HepG2 (cell line): ENCODE measurements around the gene RYR2. TPM values are rescaled to one million over a fixed set of nuclear protein-coding genes. Genes with fewer than 3 reads are reported as not detected.

ENCODE experiments used
- ATAC-seq: fragments of 200-7000 bp; cut with Tn5 transposase; 3 replicates; pipeline ENCODE4 v1.9.1; 2020; ENCODE audit warnings: mild to moderate bottlenecking, moderate library complexity
- BruUV-seq: library from RNA; stranded (reverse); fragments of 400-500 nt; replicated peaks from 2 replicates; lab custom pipeline; 2021; lab: Mats Ljungman, UMichigan
- CTCF ChIA-PET: fragments of 300-600 bp; formaldehyde crosslinking; extraction: SDS; loops from one replicate; lab custom pipeline; 2021; ENCODE audit warnings: low total read pairs, inconsistent platforms, low intra/inter-chr PET ratio; lab: Yijun Ruan, JAX
- POLR2A ChIA-PET: fragments of 350-600 bp; sonication (Branson Sonifier 250); formaldehyde crosslinking; loops from one replicate; lab custom pipeline; 2020; ENCODE audit warnings: antibody characterized with exemption, inconsistent platforms; lab: Yijun Ruan, JAX
- DNase-seq: peaks from one replicate; pipeline ENCODE4 v3.0.0-alpha.2; 2015; ENCODE audit warnings: low spot score
- FAIRE-seq: peaks from 3 replicates; lab custom pipeline; 2011; peaks lifted over from hg19 to GRCh38; lab: Jason Lieb, UNC
- H2AFZ ChIP-seq: one replicate; pipeline ENCODE4 v1.6.1; 2011; ENCODE audit warnings: low read length, inconsistent platforms
- H3K27ac ChIP-seq: fragments of 300-600 bp; 3 replicates; pipeline ENCODE4 v1.8.0; 2011; ENCODE audit warnings: mixed run types, mild to moderate bottlenecking, mixed read lengths, low read length, inconsistent platforms; ENCODE audit not compliant: insufficient read depth; ENCODE audit errors: extremely low read length
- H3K27me3 ChIP-seq, 2 experiments: fragments of 200-600 bp in 1 of 2; 2 replicates in 1 of 2; 3 replicates in 1 of 2; pipeline versions ENCODE4 v1.6.0 to v1.8.0; 2011; ENCODE audit warnings: low read length in 2 of 2, mild to moderate bottlenecking in 2 of 2, moderate library complexity in 2 of 2, inconsistent platforms in 1 of 2; ENCODE audit not compliant: insufficient read depth in 2 of 2, control insufficient read depth in 1 of 2
- H3K36me3 ChIP-seq, 2 experiments: fragments of 200-600 bp in 1 of 2; replicated peaks in 1 of 2; 2 replicates in 1 of 2; 3 replicates in 1 of 2; pipeline versions ENCODE4 v1.5.1 to v1.8.0; 2011; ENCODE audit warnings: low read length in 2 of 2, inconsistent platforms in 1 of 2; ENCODE audit not compliant: insufficient read depth in 2 of 2, control insufficient read depth in 1 of 2
- H3K4me1 ChIP-seq: 2 replicates; pipeline ENCODE4 v1.5.1; 2012; ENCODE audit warnings: low read length, inconsistent platforms; ENCODE audit not compliant: insufficient read depth
- H3K4me2 ChIP-seq: 2 replicates; pipeline ENCODE4 v1.6.0; 2011; ENCODE audit warnings: low read depth, low read length, inconsistent platforms
- H3K4me3 ChIP-seq, 3 experiments: fragments of 200-600 bp in 1 of 3; sonication (generic), shearing (Covaris generic) in 1 of 3; replicated peaks in 1 of 3; 2 replicates each; pipeline ENCODE4 v1.5.1; 2011 to 2016; ENCODE audit warnings: low read length in 3 of 3, inconsistent platforms in 2 of 3, low read depth in 2 of 3, mild to moderate bottlenecking in 2 of 3, control low read depth in 1 of 3, mixed read lengths in 1 of 3; ENCODE audit not compliant: insufficient read depth in 1 of 3
- H3K79me2 ChIP-seq: one replicate; pipeline ENCODE4 v1.6.1; 2011; ENCODE audit warnings: low read length, inconsistent platforms; ENCODE audit not compliant: insufficient read depth
- H3K9ac ChIP-seq: 2 replicates; pipeline ENCODE4 v1.6.0; 2011; ENCODE audit warnings: mild to moderate bottlenecking, low read depth, low read length, inconsistent platforms; ENCODE audit not compliant: insufficient read depth
- H3K9me3 ChIP-seq: 2 replicates; pipeline ENCODE4 v1.5.1; 2012; ENCODE audit warnings: mild to moderate bottlenecking, low read length
- H4K20me1 ChIP-seq: 2 replicates; pipeline ENCODE4 v1.6.0; 2011; ENCODE audit warnings: inconsistent platforms, mild to moderate bottlenecking, low read length, moderate library complexity; ENCODE audit not compliant: insufficient read depth
- GZF1 ChIP-seq: sonication (generic); formaldehyde crosslinking; IDR thresholded peaks from 2 replicates; pipeline ENCODE4 v1.5.1; 2020; ENCODE audit warnings: mild to moderate bottlenecking, missing genetic modification reagents
- HMGXB3 ChIP-seq: sonication (generic); formaldehyde crosslinking; IDR thresholded peaks from 2 replicates; pipeline ENCODE4 v1.4.0; 2020; ENCODE audit warnings: missing genetic modification reagents, borderline replicate concordance
- KLF9 ChIP-seq: IDR thresholded peaks from 2 replicates; pipeline ENCODE4 v1.6.1; 2016; ENCODE audit warnings: low read depth
- LRRFIP1 ChIP-seq: sonication (generic); formaldehyde crosslinking; conservative IDR thresholded peaks from 2 replicates; pipeline ENCODE4 v1.4.0; 2020; ENCODE audit warnings: missing genetic modification reagents
- MIER2 ChIP-seq: IDR thresholded peaks from 2 replicates; pipeline ENCODE4 v1.6.1; 2016; ENCODE audit warnings: missing biosample characterization, missing genetic modification reagents
- ZFP91 ChIP-seq: sonication (generic); formaldehyde crosslinking; IDR thresholded peaks from 2 replicates; pipeline ENCODE4 v1.9.0; 2022; ENCODE audit warnings: missing genetic modification reagents, mild to moderate bottlenecking, borderline replicate concordance
- ZNF251 ChIP-seq: sonication (generic); formaldehyde crosslinking; IDR thresholded peaks from 2 replicates; pipeline ENCODE4 v1.9.0; 2021; ENCODE audit warnings: mild to moderate bottlenecking, missing genetic modification reagents
- ZNF326 ChIP-seq: sonication (generic); formaldehyde crosslinking; IDR thresholded peaks from 2 replicates; pipeline ENCODE4 v1.4.0; 2020; ENCODE audit warnings: missing genetic modification reagents, borderline replicate concordance
- ZNF619 ChIP-seq: sonication (generic); formaldehyde crosslinking; IDR thresholded peaks from 2 replicates; pipeline ENCODE4 v1.4.0; 2020; ENCODE audit warnings: mild to moderate bottlenecking, missing genetic modification reagents
- ZNF775 ChIP-seq: sonication (generic); formaldehyde crosslinking; IDR thresholded peaks from 2 replicates; pipeline ENCODE4 v1.4.0; 2020; ENCODE audit warnings: missing genetic modification reagents, mild to moderate bottlenecking, moderate library complexity, borderline replicate concordance
- WGBS: methylation state at CpG from one replicate; pipeline ENCODE4 v1.1.6; 2017; ENCODE audit warnings: low lambda C conversion rate; 5-methylcytosine and 5-hydroxymethylcytosine counted together
- in situ Hi-C: cut with HindIII; loops from 2 replicates; pipeline ENCODE4 v1.10.0; 2017; ENCODE audit warnings: low pct_unique_long_range_greater_than_20kb; ENCODE audit not compliant: extremely low pct_ligation_motif_present
- intact Hi-C: fragments of 100-400 bp; cut with micrococcal nuclease; formaldehyde crosslinking; loops from one replicate; pipeline ENCODE4 v1.10.0; 2022; ENCODE audit not compliant: unreplicated experiment
- polyA plus RNA-seq, 8 experiments: library from polyadenylated mRNA; depleted of rRNA in 3 of 8; stranded (reverse) in 7 of 8; unstranded in 1 of 8; fragments of >200 nt; fragmentation: Illumina TruSeq in 4 of 8; extraction: Trizol in 4 of 8; gene quantifications; 2 replicates each; pipeline versions ENCODE4 v1.2.1 to v1.2.3, GENCODE V29; 2011 to 2016; ENCODE audit warnings: low read depth in 4 of 8, missing spikeins in 1 of 8, mixed read lengths in 1 of 8; ENCODE audit not compliant: insufficient read depth in 1 of 8
- total RNA-seq, 5 experiments: library from RNA; depleted of rRNA; stranded (reverse); fragments of >200 nt; fragmentation: Illumina TruSeq; extraction: Trizol; gene quantifications; 2 replicates each; pipeline ENCODE4 v1.2.3, GENCODE V29; 2016; ENCODE audit warnings: low read depth in 1 of 5

Gene RYR2
- total and polyA plus RNA-seq, 2 of the 13 experiments (the other 11 are each of a cell fraction or from before 2014, with no cell fraction given) = not detected

DNA sequence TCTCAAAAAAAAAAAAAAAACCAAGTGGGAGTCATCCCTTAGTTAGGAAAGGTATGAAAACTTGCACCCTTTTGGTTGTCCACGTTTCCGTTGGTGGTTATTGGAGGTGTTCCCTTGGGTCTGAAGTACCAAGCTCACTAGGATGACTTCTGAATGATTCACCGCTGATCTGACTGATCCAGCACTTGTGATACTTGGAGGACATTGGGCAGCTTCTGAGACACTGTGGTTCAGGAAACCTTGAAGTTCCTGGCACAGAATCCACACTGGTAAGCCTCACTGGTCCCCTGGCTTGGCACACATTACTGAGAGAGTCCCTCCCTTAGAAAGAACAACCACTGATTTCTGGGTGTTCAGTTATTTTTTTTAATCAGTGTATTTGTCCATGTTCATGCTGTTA lies 91.9 kb downstream of the RYR2 start:
- no peak for TF ChIP-seq ZNF251 (CRISPR knock-in tag)
- TF ChIP-seq GZF1 (CRISPR knock-in tag) = no peak
- H3K4me3 ChIP-seq = no peak overlapping the region
- FAIRE-seq (no peak), ATAC-seq (no peak), DNase-seq (no peak)
- BruUV-seq = no TSS peak
- intact Hi-C loops = no loop called here
- CTCF ChIA-PET = no interaction called here
- POLR2A ChIA-PET = no interaction called here
- H3K9me3 ChIP-seq = peaks cover 11% of the 10 kb centered on the region; the same call in 1 of the 2 replicates
- no peaks in the 10 kb centered on the region for H3K4me1 ChIP-seq
- no peaks in the 10 kb centered on the region for H3K79me2 ChIP-seq
- H3K27me3 ChIP-seq = no peaks in the 10 kb centered on the region; a peak in 1 of 5 replicates
- H3K9ac ChIP-seq = no peak overlapping the region
- in situ Hi-C loops = loop anchor here (25.0 kb wide), 1 partner anchor 372 kb away; no protein-coding TSS in a partner anchor
- no peaks in the 10 kb centered on the region for H3K36me3 ChIP-seq
- no peak overlapping the region for H3K27ac ChIP-seq
- H3K4me2 ChIP-seq = no peak overlapping the region
- no peaks in the 10 kb centered on the region for H4K20me1 ChIP-seq
- H2AFZ ChIP-seq = no peak overlapping the region
- 0% methylated on average over 3 of the region's 3 CpGs for WGBS

DNA sequence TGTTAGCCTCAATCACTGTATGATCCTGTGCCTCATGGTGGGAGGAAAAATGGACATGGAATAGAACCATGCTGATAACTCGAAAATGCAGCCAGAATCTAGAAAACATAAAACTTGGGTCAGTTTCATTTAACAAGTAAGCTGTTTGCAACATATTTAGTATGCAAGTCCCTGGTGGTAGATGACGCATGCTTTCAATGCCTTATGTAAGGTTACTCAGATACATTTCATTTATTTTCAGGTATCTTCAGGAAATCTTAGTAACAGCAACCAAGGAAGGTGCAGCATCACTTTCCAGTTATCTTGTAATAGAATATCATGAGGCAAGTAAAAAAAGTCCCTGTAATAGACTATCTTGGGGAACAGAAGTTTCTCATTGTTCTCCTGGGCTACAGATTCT lies 92.9 kb downstream of the RYR2 start:
- no peak overlapping the region for H3K4me3 ChIP-seq
- in situ Hi-C loops (loop anchor here (25.0 kb wide), 1 partner anchor 373 kb away; no protein-coding TSS in a partner anchor), intact Hi-C loops (no loop called here)
- no peak overlapping the region for H2AFZ ChIP-seq
- H3K4me1 ChIP-seq = no peaks in the 10 kb centered on the region
- no peaks in the 10 kb centered on the region for H4K20me1 ChIP-seq
- WGBS = 39% methylated on average over 2 of the region's 2 CpGs
- H3K9ac ChIP-seq = no peak overlapping the region
- H3K4me2 ChIP-seq = no peak overlapping the region
- ChIA-PET POLR2A (no interaction called here), CTCF (no interaction called here)
- H3K36me3 ChIP-seq = no peaks in the 10 kb centered on the region
- H3K79me2 ChIP-seq = no peaks in the 10 kb centered on the region
- no peak for FAIRE-seq
- ATAC-seq = no peak
- no TSS peak for BruUV-seq
- H3K27ac ChIP-seq = no peak overlapping the region
- DNase-seq = no peak
- H3K9me3 ChIP-seq = peaks cover 11% of the 10 kb centered on the region; the same call in 1 of the 2 replicates
- H3K27me3 ChIP-seq = no peaks in the 10 kb centered on the region; a peak in 1 of 5 replicates
- TF ChIP-seq ZFP91 (CRISPR knock-in tag) (no peak), ZNF619 (CRISPR knock-in tag) (no peak), ZNF775 (CRISPR knock-in tag) (no peak), MIER2 (CRISPR knock-in tag) (no peak), HMGXB3 (CRISPR knock-in tag) (no peak), KLF9 (CRISPR knock-in tag) (no peak), LRRFIP1 (CRISPR knock-in tag) (no peak), ZNF326 (no peak)
